Measurements from ENCODE around the gene SUGP2. TPM values are rescaled to one million over a fixed set of nuclear protein-coding genes. Genes with fewer than 3 reads are reported as not detected.
A peak's percentile ranks its signal among the peaks of the same experiment; 100 is the strongest.

Gene SUGP2
- total and polyA plus RNA-seq, 9 of the 15 experiments (the other 6 are each of a cell fraction or from before 2014, with no cell fraction given): 13.1 to 101 (median 63.1) TPM

- TF ChIP-seq E2F6 (IDR thresholded peaks at IDR 0.05; ENCODE audit: borderline replicate concordance in 1 of 2, extremely low read depth in 1 of 2, insufficient read depth in 1 of 2, insufficient read length in 1 of 2, low read depth in 1 of 2, low read length in 1 of 2, poor library complexity in 1 of 2, severe bottlenecking in 1 of 2) (peak; percentile 91 to 92), CHCHD3 (CRISPR knock-in tag; IDR thresholded peaks at IDR 0.05) (no peak), ETV1 (tag; conservative IDR thresholded peaks at IDR 0.05; ENCODE audit: low read depth) (no peak), ILK (tag; IDR thresholded peaks at IDR 0.05; ENCODE audit: borderline replicate concordance, low read depth) (no peak), TBP (optimal IDR thresholded peaks at IDR 0.05; ENCODE audit: low read depth, low read length) (peak; percentile 47), MITF (IDR thresholded peaks at IDR 0.05) (no peak), ZNF239 (CRISPR knock-in tag; IDR thresholded peaks at IDR 0.05) (no peak), GATAD2A (IDR thresholded peaks at IDR 0.05) (no peak), BMI1 (IDR thresholded peaks at IDR 0.05; ENCODE audit: low read length) (no peak), TAL1 (IDR thresholded peaks at IDR 0.05) (no peak), MYBL2 (IDR thresholded peaks at IDR 0.05; ENCODE audit: low read depth) (no peak), MYBL2 (CRISPR knock-in tag; IDR thresholded peaks at IDR 0.05; ENCODE audit: borderline replicate concordance) (no peak), ZNF518B (CRISPR knock-in tag; IDR thresholded peaks at IDR 0.05) (no peak), KAT2B (IDR thresholded peaks at IDR 0.05; ENCODE audit: low read depth, low read length) (no peak), ZNF511 (CRISPR knock-in tag; IDR thresholded peaks at IDR 0.05) (no peak), TEAD4 (IDR thresholded peaks at IDR 0.05; ENCODE audit: low read length) (no peak; the same call in 1 of the 2 replicates), TEAD4 (CRISPR knock-in tag; IDR thresholded peaks at IDR 0.05; ENCODE audit: borderline replicate concordance) (no peak), ZBTB33 (CRISPR knock-in tag; IDR thresholded peaks at IDR 0.05) (no peak), ZNF699 (CRISPR knock-in tag; IDR thresholded peaks at IDR 0.05; ENCODE audit: insufficient replicate concordance) (no peak)
Measured at GRCh38 chr19:19063183-19064097, 30.1 kb upstream of the SUGP2 start, which contains the start of gene SLC25A42 (continued).

Measured in K562 (cell line).